Erythroblast (primary cell): Measurements from ENCODE around the gene DGKB.

Experiments
- DNase-seq, 2 experiments: peaks; one replicate each; lab custom pipeline; 2025; lab: John Stamatoyannopoulos, UW
- GATA1 ChIP-seq: IDR thresholded peaks from 2 replicates; pipeline ENCODE4 v1.6.1; 2011; ENCODE audit warnings: low read depth, mild to moderate bottlenecking, control low read depth, low read length, moderate library complexity
- POLR2A ChIP-seq: IDR thresholded peaks from 2 replicates; pipeline ENCODE4 v1.6.1; 2011; ENCODE audit warnings: mild to moderate bottlenecking, low read length

The DGKB gene

GRCh38 chr7:14124716-14125115, 777.8 kb downstream of the DGKB start:
- DNase-seq = no peak
- no peak for TF ChIP-seq GATA1
- no peak for TF ChIP-seq POLR2A

- DNase-seq = no peak
- no peak for TF ChIP-seq POLR2A
- TF ChIP-seq GATA1 = no peak
Measured at GRCh38 chr7:14123923-14124322, 778.6 kb downstream of the DGKB start.

GRCh38 chr7:14115701-14116100, 786.9 kb downstream of the DGKB start:
- no peak for DNase-seq
- no peak for TF ChIP-seq GATA1
- TF ChIP-seq POLR2A = no peak

GRCh38 chr7:14104861-14105260, 797.7 kb downstream of the DGKB start:
- TF ChIP-seq POLR2A (no peak), GATA1 (no peak)

GRCh38 chr7:14096159-14096558, 806.4 kb downstream of the DGKB start:
- TF ChIP-seq POLR2A (no peak), GATA1 (no peak)

More at GRCh38 chr7:14104861-14105260, 797.7 kb downstream of the DGKB start:
- no peak for DNase-seq

GRCh38 chr7:14095233-14095950, 807.2 kb downstream of the DGKB start:
- TF ChIP-seq GATA1 = no peak
- TF ChIP-seq POLR2A = no peak
- no peak for DNase-seq

More at GRCh38 chr7:14096159-14096558, 806.4 kb downstream of the DGKB start:
- DNase-seq = no peak
